Skin epidermis (tissue), 12 donors: ENCODE measurements around the gene KERA.
"Not testable (repeated sequence)": the region's sequence is repeated elsewhere in the genome, so short reads cannot be mapped to it uniquely, and the experiment has no call there.

Source experiments
- H3K27ac ChIP-seq, 21 experiments: fragments of 200-600 bp; sonication (generic) in 11 of 21; one replicate each; pipeline ENCODE4 v1.5.0; 2020; ENCODE audit warnings: mild to moderate bottlenecking in 3 of 21, inconsistent platforms in 2 of 21, moderate library complexity in 2 of 21
- H3K4me3 ChIP-seq, 7 experiments: fragments of 200-600 bp; sonication (generic) in 2 of 7; one replicate each; pipeline ENCODE4 v1.5.0; 2020; ENCODE audit warnings: inconsistent platforms in 2 of 7, mild to moderate bottlenecking in 2 of 7, moderate library complexity in 1 of 7

The KERA gene, protein sequence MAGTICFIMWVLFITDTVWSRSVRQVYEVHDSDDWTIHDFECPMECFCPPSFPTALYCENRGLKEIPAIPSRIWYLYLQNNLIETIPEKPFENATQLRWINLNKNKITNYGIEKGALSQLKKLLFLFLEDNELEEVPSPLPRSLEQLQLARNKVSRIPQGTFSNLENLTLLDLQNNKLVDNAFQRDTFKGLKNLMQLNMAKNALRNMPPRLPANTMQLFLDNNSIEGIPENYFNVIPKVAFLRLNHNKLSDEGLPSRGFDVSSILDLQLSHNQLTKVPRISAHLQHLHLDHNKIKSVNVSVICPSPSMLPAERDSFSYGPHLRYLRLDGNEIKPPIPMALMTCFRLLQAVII

DNA sequence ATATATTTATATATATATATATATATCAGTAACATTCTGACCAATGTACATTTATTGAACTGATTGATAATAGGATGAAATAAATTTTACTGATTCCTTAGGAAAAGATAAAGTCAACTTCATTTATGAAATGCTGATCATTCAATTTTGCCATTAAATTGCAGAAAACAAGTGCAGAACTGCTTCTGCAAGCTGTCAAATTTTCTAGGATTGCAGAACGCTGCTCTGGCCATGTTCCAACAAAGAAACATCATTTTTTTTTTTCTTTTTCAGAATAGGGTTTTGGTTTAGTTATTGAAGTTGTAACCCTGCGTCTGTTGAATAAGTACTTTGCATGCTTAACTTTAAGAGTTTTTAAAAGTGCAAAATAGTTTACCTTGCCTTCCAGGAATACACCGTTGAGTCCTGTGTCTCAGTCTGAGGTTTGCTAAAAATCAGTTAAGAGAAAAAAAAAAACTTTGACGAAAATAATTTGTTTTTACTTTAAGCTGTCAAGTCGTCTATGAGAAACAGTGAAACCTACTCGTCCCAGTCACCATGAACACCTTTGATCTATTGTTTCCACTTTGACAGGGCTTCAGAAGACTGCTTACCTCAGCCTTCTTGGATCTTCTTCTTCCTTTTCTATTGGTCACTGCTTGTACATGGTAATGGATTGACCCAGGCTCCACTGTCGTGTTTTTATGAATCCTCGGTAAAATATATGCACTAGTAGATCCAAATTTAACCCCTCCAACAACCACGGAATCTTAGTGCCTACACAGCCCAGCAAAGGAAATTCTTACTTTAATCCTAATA, at the start of gene KERA:
KERA (minus strand) TSS at position 657 of the 798 bp plus-strand sequence. CDS start 1,743 bp downstream, outside the sequence.
- no peak within 1 kb of the TSS for H3K4me3 ChIP-seq
- no peak within 1 kb of the TSS for H3K27ac ChIP-seq

DNA sequence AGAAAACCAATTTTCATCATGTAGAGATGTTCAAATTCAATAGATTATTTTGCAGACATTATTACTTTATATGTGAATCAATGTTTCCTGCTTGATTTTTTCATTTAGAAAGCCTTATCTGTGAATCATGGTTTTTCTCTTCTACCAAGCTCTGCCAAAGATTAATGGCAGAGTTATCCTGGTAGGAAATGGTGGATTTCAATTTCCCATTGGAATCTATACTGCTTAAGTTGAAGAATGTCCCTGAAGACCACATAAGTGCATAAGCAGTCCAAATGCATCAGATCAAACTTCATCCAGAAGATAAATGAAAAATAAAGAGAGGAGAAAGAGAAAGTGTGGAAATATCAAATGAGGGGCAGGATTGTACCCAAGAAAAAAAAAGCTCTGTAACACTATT, 48.5 kb upstream of the KERA start:
- H3K4me3 ChIP-seq = no peak overlapping the region
- H3K27ac ChIP-seq = peak overlapping the region in 3 of 21 experiments; percentile 11 to 62 (median 48)

DNA sequence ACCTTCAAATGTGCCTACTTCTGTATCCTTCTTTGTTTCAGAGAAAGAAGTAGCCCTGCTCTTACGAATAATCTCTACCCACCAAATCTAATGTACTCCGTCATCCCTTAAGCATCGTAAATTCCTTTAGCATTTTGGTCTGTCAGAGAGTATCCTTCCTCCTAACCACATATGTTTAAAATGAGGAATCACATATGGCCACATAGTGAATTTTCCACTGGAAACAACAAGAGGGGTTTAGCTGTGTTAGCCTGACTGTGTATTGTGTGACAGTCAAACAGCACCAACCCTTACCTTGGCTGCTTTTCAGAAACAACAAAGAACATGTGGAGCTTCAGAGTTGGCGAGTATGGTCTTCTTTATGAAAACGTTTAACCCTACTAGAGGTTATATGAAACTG, 48.0 kb upstream of the KERA start:
- H3K4me3 ChIP-seq = peak overlapping the region in 2 of 7 experiments; percentile 3 to 13
- peak overlapping the region in 4 of 21 experiments; percentile 18 to 62 (median 42) for H3K27ac ChIP-seq

DNA sequence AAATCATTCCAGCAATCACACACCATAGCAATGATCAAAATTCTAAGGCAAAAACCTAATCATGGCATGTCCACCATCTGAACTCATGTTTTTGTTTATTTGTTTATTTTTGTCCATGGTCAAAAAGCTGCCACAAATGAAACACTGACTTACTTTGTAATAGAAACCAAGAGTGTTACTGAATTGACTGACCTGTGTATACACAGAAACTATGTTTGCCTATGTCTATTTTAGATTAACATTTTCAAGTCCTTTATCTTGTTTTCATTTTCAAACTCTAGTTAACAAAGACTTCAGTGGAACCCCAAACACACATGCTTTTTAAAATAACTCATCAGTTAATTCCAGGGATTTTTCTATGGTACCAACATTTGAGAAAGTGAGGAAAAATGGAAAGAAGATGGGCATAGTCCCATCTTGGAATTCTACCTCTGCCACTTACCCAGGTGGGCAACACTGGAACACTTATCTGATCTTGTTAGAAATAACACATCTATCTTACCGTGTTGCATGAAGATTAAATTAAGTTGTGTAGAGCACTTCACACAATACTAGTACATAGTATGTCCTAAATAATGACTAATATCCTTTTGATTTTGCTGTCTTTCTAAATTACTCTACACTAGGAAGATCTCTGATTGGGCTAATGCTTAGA, 47.1 kb upstream of the KERA start:
- peak overlapping the region in 1 of 7 experiments; percentile 3 for H3K4me3 ChIP-seq
- H3K27ac ChIP-seq = peak overlapping the region in 3 of 21 experiments; percentile 18 to 62 (median 36)

DNA sequence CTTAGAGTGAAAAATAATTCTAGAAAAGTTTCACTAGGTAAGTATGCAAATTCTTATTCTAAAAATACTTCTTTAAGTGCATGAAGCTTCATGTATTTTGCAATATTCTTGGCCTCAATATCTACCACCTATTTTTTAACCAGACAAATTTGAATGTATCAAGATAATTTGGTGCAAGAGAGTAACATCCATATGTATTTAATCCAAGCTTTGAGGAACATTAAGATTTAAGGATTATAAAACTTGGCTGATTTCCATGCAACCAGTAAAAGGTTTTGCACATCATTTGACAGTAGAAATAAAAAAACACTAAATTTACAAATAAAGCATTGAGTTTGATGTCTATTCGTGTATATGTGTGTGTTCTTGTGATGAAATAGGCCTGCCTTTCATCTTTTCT, 45.8 kb upstream of the KERA start:
- Histone ChIP-seq H3K4me3 (no peak overlapping the region), H3K27ac (no peak overlapping the region)

DNA sequence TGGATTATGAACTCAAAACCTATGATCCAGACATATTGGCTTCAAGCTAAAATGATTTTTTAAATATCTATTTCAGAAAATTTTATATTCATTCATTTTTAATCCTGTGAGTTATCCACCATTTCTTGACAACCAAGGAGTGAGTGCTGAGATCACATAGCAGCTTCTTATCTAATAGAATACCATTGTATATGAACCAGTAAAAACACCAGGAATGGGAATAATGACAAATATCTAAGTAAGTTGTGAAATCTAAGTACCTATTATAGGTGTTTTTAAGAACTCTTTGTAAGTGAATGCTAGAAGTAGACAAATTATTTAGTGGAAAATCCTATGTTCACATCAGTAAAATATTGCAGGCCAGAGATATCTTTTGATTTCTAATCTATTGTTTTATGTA, 45.3 kb upstream of the KERA start:
- no peak overlapping the region for H3K4me3 ChIP-seq
- H3K27ac ChIP-seq = no peak overlapping the region

DNA sequence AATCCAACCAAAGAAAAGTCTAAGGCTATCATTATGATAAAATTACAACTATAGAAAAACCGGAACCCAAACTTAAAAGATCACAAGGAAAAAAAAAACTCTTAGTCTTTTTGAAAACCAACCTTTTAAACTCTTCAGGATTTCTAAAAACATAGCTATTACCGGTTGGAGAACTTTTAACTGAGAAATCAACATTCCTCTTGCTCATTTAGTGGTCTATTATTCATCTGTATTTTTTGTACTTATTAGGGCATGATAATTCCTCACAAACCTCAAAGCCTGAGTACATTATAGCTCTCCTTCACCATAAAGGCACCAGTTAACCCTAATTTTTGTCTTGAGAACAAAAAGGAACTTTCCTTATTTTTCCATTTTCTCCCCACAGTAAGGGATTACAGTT, 43.1 kb upstream of the KERA start:
- no peak overlapping the region for H3K4me3 ChIP-seq
- H3K27ac ChIP-seq = peak overlapping the region in 2 of 21 experiments; percentile 9 to 59

DNA sequence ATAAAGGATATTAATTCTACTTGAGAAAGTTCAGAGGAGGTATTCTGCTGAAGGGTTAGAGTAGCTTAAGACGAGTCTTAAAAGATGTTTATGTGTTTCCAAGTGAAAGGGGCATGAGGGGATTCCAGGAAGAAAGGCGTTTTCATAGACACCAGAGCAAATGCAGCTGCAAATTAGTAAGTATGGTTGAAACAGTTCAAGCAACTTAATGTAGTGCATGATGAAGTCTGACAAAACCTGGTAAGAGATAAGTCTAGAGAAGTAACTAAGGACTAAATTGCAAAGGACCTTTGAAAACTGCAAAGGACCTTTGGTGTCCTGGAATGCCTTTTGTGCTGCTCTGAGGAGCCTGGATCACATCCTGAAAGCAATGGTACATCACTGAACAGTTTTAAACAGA, 42.0 kb upstream of the KERA start:
- H3K4me3 ChIP-seq = no peak overlapping the region
- H3K27ac ChIP-seq = peak overlapping the region in 2 of 21 experiments; percentile 59 to 63

DNA sequence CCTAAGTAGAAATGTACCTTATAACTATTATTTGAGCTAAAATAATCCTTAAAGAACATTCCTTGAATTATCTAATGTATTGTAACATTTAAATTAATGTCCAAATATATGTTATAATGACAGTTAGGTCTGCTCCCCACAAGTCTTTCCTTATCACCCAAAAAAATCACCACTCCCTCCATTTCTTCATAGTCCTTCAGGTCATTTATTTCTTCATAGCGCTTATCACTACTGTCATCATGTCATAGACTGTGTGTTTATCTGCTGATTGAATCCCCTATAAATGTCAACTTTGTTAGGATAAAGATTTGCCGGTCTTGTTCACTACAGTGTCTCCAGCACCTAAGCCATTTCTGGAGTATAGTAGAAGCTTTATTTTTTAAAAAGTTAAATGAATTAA, 41.5 kb upstream of the KERA start:
- H3K27ac ChIP-seq = peak overlapping the region in 4 of 21 experiments; percentile 5 to 63 (median 39)

DNA sequence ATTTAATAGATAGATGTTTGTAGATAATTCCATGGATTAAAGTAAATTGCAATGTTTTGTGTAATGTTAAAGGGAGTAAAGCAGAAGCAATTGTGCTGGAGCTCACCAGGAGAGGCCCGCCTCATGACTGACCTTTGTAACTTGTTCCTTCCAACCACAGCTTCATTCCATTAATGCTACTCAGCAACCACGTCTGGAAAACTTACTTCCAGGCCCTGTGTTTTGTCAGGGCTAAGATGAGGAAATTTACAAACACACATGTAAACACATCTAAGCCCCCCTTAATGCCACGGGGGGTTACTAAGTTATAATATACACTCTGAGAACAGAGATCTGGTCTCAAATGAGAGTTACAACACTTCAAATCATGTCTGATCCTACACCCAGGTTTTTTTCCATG, 41.1 kb upstream of the KERA start:
- Histone ChIP-seq H3K27ac (peak overlapping the region in 5 of 21 experiments; percentile 5 to 63 (median 25)), H3K4me3 (no peak overlapping the region)

More for the DNA sequence above, 41.5 kb upstream of the KERA start:
- H3K4me3 ChIP-seq = no peak overlapping the region

DNA sequence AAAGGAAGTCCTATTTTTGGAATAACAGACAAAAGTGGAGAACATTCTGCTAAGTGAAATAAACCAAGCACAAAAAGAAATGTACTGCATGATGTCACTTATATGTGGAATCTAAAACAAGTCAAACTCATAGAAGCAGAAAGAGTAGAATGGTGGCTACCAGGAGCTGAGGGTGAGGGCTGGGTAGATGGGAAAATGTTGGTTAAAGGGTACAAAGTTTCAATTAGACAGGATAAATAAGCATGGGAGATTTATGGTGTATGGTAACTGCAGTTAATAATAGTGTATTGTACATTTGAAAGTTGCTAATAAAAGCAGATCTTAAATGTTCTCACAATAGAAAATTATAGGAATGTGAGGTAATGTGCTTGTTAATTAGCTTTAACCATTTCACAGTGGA, 40.6 kb upstream of the KERA start:
- Histone ChIP-seq H3K4me3 (no peak overlapping the region), H3K27ac (peak overlapping the region in 3 of 21 experiments; percentile 25 to 59 (median 41))

DNA sequence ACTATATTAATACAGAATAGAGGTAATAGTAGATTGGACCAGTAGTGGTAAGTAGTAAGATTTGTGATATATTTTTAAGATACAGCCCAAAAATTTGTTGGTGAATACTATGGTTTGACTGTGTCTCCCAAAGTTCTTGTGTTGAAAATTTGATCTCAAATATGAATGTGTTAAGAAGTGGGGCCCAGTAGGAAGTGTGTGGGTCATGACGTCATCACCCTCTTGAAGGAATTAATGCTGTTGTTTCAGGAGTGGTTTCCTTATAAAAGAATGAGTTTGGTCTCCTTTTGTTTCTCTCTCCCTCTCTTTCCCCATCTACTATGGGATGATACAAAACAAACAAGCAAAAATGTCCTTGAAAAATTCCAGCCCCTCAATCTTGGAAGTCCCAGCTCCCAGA, 37.1 kb upstream of the KERA start:
- Histone ChIP-seq H3K4me3 (no peak overlapping the region), H3K27ac (no peak overlapping the region)

DNA sequence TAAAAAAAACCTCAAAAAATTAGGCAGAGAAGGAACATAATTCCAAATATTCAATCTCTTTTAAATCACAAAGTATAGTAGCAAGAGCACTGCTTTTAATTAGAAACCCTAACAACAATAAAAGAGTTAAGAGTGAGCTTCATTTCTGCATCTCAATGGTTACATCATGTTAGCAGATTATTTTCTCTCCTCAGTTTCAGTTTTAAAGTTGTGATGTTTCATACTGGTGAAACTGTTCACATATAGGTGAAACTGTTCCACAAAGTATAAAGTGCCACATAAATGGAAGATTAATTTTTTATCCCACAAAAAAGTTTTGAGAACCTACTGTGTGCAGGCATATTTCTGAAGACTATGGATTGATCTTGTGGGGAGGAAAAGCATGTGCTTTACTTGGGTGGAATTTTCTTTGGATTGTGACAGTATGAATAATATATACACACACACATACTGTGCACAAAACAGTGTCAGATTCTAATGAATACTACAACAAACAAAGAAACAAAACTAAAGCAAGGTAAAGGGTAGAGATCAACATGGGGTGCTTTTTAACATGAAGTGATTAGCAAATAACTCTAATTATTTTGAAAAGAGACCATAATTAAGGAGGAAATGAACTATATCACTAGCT, 36.3 kb upstream of the KERA start:
- H3K27ac ChIP-seq = no peak overlapping the region
- no peak overlapping the region for H3K4me3 ChIP-seq

DNA sequence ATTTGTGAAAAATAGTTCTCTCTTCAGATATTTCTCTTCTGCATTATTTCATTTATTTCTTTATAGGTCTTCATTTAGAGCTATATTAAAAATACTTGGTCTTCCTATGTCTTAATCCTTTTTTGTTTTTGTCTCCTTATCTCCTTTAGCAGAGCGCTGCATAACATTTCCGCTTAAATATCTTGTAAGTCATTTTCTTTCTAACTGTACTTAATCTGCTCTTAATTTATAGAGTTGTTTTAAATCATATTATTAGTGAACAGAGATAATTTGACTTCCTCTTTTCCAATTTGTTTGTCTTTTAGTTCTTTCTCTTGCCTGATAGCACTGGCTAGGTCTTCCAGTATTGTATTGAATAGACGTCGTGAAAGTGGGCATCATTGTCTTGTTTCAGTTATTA, 35.5 kb upstream of the KERA start:
- Histone ChIP-seq H3K27ac (no peak overlapping the region), H3K4me3 (no peak overlapping the region)

DNA sequence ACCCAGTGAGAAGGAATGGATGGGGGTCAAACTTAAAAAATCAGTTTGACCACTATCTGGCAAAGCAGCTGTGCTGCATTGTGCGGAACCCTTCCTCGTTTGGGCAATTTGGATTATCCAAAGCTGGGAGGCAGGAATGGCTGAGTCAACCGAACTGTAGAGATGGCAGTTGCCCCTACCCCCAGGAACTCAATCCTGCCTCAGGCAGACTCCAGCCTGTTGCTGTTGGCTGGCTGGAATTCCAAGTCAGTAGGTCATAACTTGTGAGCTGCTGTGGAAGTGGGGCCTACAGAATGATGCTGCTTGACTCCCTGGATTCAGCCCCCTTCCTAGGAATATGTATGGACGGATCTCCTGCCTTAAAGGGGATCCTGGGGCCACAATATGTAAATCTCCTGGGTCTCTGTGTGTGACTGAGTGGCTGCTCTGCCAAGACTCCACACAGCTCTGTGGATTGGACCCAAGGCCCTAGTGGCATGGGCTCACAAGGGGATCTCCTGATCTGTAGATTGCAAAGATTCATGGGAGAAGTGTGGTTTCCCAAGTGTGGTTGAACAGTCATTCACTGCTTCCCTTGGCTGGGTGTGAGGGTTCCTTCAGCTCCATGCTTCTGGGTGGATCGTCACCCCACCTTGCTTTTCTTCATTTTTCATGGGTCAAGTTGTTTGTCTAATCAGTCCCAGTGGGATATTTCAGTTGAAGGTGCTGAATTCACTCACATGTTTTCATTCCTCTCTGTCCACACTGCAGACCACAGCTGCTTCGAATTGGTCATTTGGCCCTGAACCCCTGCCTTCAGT, 34.3 kb upstream of the KERA start:
- Histone ChIP-seq H3K27ac (no peak overlapping the region), H3K4me3 (no peak overlapping the region)

DNA sequence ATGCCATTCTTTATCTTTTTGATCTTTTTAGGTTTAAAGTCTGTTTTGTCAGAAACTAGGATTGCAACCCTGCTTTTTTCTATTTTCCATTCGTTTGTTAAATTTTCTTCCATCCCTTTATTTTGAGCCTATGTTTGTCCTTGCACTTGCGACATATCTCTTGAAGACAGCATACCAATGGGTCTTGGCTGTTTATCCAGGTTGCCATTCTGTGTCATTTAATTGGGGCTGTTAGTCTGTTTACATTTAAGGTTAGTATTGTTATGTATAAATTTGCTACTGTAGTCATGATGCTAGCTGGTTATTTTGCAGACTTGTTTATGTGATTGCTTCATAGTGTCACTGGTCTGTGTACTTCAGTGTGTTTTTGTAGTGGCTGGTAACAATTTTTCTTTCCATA, 32.1 kb upstream of the KERA start:
- not testable (repeated sequence) for H3K4me3 ChIP-seq, H3K27ac ChIP-seq

DNA sequence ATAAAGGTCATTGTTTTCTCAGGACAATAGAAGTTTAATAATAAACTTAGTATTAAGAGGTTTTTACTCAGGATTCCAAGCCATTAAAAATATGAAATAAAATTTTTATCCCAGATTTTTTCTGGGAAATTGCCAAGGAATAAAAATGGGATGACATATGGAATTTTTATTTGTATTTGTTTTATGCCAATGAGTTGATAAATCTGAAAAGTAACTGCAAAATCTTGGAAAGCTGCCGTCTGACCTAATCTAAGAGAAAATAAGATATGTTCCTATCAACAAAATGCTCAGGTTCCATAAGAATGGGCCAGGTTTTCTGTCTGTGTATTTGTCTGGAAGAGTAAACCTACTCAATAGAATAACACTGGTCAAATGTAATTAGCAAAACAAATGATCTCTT, 22.2 kb upstream of the KERA start:
- H3K27ac ChIP-seq = no peak overlapping the region
- H3K4me3 ChIP-seq = no peak overlapping the region

DNA sequence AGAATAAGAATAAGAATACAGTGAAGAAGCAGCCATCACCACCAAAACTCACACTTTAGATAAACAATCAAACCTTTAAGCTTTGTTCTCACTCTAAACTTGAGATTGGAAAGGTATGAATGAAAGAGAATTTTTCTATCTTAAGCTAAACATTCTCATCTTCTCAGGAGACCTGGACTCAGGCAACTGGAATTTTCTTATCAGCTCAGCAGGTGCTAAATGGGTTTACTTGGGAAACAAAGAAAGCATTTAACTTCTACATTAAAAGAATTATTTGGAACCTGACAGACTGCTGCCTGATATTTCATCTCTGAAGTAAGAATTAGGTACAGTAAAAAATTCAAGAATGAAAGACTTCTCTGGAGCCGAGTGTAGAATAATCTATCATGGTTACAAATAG, 20.7 kb upstream of the KERA start:
- Histone ChIP-seq H3K4me3 (no peak overlapping the region), H3K27ac (no peak overlapping the region)
